Activated CD8-positive, alpha-beta memory T cell treated with anti-CD3 and anti-CD28 coated beads, Interleukin-2, amount 50 U/mL, for 1 hour (primary cell): Measurements from ENCODE around the gene LDLRAD3.

ENCODE experiments used
- DNase-seq: peaks from one replicate; pipeline ENCODE4 v3.0.0-alpha.2; 2020; ENCODE audit errors: extremely low read depth

LDLRAD3 gene

DNA sequence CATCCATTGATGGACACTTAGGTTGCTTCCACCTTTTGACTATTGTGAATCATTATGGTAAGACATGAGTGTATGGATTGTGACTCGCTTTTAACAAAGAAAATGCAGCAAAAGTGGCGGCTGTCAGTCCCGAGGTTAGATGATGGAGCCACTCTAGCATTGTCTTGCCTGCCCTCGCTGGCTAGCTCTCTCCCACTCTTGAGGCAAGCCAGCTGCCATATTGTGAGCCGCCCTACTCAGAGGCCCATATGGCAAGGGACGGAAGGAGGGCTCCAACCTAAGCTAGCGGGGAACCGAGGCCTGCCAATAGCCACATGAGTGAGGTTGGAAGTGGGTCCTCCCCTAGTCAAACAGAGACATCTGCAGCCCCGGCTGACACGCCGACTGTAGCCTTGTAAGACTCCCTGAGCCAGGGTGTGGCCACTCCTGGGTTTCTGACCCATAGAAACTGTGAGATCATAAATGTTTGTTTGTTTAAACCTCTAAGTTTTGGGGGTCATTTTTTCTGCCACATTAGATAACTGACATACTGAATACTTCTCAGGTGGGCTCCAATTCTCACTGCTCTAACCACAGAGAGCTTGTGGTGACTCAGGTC is 160.2 kb downstream of the LDLRAD3 start:
- DNase-seq: no peak

DNA sequence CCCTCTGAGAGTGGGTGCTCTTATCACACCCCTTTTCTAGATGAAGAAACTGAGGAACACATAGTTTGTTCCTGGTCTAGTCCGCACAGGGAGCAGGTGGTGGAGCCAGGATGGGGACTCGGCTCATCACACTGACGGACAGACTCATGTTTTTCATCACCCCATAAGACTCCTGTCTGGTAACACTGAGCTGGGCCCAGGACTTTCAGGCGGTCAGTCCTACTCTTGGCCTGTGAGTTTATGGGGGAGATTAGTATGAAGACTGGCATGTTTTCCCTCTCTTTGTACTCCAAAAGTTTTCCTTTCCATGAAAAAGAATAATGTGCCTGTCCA is 160.8 kb downstream of the LDLRAD3 start:
- DNase-seq: no peak

DNA sequence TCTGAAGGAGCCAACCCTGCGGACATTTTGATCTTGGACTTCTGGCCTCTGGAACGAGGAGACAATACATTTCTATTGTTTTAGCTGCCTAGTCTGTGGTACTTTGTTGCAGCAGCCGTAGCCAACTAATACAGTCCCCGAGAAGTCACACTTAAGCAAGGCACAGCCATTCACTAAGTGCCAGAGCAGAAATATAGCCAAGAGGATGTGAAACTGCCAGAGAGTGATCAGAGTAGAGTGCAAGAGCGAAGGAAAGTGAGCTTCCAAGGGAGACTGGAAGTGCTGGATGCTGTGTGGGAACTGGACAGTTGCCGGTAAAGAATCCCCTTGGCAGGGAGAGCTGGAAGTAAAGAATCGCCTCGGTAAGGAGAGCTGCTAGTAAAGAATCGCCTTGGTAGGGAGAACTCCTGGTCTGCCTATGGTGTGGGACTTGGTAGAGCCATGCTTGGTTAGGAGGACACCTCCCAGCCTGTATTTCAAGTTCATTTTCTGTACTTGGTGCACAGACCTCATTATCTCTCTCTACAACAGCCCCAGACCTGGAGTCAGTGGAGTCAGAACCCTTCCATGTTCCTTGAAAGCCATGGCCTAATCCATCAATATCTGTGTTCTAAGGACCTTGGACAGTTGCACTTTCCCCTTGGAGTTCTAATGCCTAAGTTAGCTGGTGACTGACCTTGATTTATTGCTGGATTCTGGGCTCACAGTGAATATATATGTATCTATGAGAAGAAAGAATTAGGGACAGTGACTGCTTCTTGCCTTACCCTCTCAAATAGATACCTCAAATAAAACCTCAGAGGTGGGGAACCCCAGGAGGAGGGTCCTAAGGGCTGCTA is 162.1 kb downstream of the LDLRAD3 start:
- DNase-seq: no peak

DNA sequence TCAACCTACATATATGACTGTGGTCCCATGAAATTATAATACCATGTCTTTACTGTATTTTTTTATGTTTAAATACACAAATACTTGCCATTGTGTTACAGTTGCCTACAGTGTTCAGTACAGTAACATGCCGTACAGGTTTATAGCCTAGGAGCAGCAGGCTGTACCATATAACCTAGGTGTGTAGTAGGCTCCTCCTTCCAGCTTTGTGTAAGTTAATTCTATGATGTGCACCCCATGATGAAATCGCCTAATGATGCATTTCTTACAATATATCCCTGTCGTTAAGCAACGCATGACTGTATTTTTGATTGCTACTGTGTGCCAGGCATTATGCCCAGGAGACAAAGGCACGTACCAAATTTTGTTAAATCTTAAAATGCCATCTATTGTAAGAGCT is 163.7 kb downstream of the LDLRAD3 start:
- DNase-seq: no peak

DNA sequence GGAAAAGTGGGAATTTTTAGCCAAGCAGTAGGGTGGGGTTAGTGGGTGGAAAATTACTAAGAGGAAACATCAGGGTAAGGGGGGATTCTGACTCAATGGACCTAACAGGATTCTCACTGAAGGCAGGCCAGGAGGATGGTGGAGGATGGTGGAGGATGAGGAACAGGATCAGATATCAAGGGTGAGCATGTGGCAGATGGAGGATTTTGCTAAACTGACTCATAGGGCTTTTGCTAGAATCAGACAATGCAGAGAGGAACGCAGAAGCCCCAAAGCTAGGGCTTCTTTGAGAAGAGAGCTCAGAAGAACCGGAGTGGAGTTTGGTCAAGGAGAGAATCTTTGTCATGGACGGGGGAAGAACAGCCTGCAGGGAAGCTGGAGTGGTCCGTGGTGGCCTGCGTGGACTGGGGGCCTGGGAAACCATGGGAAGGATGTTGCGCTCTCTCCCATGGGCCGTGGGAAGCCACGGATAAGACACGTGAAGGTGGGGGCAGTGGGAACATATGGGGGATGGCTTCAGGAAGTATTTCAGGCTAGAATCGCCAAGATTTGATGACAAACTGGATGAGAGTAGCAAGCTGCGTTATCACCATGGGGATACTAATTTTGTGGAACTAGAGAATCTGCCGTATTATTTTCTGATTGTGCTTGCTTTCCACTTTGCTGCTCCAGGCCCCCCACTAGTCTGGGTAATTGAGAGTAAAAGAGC is 165.2 kb downstream of the LDLRAD3 start:
- DNase-seq: no peak

DNA sequence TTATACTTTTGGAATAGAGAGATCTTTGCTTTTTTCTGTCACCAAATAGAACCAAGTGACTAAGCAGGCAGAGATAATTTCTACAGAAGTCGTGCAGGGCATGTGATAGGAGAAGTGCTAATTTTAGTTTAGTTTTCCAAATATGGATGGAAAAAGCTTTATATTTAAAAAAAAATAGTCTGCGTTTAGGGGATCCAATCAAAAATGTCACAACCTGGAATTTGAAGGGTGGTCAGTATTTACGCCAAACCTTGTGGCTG is 165.7 kb downstream of the LDLRAD3 start:
- DNase-seq: no peak

DNA sequence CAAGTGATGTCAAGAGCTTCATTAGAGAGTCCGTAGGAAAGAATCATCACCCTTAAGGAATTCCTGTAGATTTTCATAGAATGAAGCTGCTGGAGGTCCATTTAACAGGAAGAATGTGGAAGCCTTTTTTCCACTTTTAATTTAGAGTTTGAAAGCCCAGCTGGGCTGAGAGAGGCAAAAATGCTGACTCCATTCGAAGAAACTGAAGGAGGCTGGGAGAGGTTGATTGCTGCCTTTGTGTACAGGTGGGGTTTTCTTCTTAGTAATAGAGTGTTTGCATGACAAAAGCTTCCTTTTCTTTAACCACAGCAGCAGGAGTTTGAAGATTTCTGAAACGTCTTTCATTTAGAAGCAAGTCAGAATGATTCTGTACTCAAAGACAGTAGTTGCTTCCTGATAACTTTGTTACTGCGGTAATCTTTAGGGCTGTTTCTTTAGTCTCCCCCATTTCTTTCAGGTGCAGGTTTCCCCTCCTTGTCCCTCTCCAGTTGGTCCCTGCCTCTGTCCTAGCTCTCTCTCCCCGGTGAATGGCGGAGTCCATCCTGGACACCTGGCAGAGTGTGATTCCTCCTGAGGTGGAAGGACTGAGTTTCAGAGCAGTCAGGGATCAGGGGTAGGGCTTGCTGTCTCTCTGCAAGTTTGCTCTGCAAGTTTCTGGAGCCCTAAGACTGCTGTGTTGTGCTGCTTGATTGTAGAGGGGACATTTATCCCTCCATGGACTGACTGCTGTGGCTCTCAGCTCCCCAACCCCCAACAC is 166.2 kb downstream of the LDLRAD3 start:
- DNase-seq: no peak

DNA sequence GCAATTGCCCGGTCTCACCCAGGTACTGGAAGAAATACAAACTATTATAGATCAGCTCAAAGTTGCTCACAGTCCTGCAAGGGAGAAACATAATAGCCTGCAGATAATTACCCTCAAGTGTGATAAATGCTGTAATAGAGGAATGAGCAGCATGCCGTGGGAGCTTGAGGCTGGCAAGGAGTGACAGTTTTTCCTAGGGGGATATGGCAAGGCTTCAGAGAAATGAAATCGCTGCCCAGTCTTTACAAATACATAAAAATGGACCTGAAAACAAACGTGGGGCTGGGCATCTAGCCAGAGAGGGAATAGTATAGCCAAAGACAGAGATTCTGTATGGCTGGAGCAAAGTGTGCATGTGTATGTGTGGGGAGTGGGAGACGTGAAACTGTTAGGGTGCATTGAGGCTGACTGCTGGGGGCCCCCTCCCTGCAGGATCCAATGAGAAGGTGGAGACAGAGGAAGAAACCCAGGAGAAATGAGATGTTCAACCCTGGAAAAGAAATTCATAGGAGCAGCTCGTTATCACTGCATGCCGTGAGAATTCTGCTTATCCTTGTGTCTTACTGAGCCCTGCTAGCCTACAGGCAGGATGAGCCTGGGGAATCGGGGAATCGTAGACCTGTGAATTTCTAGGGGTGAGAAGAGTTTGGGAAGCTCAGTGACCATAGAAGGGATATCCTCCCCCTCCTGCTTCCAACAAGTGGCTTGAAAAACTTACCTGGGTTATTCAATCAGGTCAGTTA is 167.0 kb downstream of the LDLRAD3 start:
- no peak for DNase-seq

DNA sequence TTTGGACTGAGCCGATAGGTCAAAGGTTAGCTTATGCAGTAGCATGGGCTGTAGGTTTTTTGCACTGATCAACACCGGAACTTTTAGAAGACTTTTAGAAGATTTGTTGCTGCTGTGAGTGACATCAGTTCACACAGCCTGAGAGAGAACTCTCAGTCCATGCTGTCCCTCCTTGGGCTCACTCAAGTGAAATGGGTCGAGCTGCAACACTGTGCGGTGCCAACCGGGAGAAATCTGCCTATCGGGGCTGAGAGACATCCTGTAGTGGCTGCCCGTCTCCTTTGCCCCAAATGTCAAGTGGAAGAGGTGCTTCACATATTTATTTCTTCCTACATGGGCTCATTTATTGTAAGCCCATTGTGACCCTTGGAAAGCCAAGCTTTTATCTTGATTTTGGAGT is 170.2 kb downstream of the LDLRAD3 start:
- no peak for DNase-seq

DNA sequence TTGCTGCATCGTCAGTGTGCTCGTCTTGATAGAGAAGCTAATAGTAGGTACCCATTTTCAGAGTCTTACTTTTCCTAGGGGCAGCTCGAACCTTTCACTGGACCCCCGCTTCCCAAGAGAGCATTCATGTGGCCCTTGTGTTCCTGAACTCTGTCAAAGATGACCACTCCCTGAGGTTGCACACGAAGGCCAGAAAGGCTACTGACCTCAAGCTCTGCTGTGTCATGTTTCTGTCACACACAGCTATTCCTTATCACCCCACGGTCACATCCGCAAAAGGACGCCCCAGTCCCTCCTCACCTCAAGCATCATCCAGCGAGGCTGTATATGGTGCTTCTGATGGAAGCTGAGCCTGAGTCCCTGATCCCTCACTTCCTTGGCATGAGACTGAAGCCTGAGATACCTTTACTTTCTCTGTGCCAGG is 171.5 kb downstream of the LDLRAD3 start:
- DNase-seq: no peak

DNA sequence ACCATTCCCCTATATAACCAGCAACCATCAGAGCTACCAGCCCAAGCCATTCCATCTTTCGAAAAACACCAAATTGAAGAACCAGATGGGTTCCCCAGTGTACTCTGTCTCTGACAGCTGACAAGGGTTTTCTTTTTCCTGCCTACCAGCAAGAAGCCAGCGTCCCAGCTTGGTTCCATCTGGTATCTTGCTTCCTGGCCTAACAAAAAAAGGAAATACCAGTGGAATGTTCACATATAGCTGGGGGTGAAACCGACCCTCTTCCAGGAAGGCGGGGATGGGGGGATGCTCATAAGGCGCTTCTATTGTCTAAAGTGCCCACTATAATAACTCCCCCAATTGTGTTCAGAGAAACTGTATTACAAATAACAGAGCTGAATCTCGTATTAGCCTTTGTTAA is 172.3 kb downstream of the LDLRAD3 start:
- no peak for DNase-seq

DNA sequence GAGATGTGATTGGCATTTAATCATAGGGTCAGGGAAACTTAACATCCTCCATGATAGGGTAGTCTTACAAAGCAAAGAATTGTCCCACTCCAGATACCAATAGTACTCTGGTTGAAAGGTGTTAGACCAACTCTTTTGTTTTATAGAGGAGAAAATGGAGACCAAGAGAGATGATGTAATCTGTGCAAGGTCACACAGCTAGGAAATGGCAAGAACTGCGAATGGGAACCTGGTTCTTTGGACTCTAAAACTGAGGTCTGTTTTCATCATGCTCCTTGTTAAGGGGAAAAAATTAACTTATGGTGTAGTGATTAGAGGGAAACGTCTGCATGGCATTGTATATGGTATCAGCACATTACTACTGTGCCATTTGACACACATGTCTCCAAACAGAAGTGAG is 174.2 kb downstream of the LDLRAD3 start:
- no peak for DNase-seq

DNA sequence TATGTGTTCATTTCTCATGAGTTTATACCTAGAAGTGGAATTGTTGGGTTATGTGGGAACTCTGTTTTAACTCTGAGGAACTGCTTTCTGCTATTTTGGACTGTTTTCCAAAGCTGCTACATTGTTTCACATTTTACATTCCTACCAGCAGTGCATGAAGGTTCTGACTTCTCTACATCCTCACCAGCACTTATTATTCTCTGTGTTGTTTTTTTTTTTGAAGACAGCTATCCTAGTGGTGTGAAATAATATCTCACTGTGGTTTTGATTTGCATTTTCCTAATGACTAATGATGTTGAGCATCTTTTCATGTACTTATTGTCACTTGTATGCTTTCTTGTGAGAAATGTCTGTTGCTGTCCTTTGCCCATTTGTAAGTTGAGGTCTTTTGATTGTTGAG is 175.4 kb downstream of the LDLRAD3 start:
- DNase-seq: no peak

DNA sequence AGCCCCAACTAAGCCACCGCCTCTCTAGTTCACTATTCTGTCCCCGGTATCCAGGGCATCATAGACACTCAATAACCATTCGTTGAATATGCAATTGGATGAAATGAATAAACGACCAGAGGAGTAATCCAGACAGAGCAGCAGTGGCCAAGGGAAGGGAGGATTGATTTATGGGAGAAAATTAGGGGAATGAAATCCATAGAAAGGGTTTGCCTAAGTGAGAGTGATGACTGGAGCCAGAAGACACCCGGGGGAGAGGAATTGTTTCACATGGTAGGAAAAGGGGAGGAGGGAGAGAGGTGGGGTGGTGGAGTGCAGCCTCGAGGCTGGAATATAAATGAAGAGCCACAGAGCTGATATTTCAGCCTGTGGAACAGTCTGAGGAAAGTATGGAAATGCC is 177.2 kb downstream of the LDLRAD3 start:
- DNase-seq: no peak

DNA sequence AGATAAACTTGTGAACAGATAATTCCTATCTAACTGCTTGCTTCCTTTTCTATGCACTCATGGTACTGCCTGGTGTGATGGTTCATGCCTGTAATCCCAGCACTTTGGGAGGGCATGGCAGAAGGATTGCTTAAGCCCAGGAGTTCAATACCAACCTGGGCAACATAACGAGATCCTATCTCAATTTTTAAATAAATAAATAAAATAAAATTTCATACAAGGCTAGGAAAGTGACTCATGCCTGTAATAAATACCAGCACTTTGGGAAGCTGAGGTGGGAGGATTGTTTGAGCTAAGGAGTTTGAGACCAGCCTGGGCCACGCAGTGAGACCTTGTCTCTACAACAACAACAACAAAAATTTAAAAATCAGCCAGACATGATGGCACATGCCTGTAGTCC is 178.8 kb downstream of the LDLRAD3 start:
- DNase-seq: no peak

DNA sequence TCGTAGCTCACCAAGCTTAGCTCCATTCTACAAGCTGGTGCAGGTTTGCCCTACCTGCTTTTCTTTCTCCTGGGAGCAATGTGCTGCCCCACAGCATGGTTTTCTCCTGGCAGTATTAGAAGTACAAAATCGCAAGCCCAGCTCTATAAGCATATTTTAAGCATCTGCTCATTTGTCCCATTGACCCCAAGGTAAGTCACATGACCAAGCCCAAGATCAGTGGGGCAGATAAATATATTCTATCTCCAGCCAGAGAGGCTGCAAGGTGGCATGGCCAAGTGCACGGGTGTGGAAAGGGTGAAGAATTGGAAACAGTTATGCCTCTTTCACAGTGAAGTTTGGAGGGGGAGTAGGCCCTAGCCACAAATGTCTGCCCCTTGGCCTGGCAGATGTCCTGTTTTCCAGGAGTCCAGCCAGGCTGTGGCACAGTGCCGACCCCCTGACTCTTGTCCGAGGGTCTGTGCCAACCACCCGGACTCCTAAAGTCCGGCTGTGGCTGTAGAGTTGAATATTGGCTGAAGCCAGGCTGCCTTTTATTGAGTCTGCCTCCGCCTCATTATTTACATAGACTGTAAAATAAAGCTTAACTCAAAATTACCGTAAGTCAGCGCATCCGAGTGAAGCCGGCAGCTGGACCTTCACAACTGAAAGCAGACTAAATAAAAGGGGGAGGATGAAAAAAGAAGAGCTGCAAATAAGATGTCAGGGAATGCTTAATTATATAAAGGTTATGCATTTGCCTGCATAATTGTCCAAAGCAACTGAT is 179.7 kb downstream of the LDLRAD3 start:
- no peak for DNase-seq

DNA sequence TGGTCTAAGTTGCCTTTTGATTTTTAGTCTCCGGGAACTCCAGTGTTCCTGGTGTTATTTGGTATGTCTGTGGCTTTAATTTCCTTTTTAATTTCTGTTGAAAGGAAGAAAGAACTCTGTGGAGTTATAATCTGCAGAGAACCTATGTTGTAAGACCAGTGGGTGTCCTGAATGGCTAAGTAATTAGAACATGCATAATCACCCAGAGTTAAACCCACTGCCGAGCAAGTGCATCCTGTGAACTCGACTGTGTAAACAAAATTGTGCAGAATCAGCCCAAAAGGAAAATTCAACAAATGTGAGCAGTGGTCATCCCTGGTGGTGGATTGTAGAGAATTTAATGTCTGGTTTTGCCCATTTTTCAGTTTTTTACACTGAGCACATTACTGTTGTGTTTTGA is 182.8 kb downstream of the LDLRAD3 start:
- DNase-seq: no peak

DNA sequence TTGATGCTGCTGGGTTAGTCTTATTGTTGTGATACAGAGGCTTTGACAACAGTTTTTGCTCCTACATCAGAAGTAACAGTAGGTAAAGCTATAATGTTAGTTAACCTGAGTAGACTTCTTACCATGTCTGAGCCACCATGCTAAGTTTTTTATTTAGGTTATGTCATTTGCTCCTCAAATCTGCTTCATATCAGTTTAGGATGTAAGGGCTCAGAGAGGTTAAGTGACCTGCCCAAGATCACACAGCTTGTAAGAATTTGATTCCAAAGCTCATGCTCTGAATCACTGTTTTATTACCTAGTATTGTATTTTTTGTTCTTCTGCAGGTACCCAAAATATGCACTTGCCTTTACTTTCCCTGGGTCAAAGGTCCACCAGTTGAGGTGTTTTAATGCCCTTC is 183.7 kb downstream of the LDLRAD3 start:
- no peak for DNase-seq

DNA sequence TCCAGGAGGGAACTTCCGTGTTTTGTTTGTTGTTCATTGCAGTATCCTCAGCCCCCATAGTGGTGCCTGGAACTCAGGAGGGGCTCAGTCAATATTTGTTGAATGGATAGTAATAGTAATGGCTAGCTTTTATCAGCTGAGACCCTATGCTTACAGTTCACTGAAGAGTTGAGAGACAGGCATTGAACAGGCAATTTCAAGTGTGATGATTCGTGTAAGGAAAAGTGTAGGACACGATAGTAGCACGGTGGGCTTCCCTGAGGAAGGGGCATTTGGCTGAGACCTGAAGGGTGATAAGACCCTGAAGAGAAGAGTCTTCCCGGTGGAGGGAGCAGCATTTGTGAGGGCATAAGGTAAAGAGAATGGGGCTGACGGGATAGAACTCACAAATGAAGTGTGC is 186.1 kb downstream of the LDLRAD3 start:
- DNase-seq: no peak

DNA sequence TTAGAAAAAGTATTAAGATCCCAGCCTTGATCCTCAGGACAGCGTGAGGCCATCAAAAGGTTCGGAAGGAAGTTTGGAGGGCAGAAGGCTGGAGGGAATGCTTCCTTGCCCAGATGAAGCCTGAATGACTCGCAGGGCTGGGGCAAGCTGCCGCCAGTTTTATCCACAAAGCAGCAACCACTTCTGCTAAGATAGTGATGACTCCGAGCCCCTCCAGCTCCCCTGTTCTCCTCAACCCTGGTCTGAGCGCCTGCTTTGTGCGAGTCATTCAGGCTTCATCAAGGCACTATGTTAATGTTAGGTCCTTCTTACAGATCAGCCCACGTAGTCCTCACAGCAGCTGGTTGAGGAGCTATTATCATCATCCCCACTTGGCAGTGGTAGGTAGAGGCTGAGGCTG is 186.5 kb downstream of the LDLRAD3 start:
- no peak for DNase-seq

DNA sequence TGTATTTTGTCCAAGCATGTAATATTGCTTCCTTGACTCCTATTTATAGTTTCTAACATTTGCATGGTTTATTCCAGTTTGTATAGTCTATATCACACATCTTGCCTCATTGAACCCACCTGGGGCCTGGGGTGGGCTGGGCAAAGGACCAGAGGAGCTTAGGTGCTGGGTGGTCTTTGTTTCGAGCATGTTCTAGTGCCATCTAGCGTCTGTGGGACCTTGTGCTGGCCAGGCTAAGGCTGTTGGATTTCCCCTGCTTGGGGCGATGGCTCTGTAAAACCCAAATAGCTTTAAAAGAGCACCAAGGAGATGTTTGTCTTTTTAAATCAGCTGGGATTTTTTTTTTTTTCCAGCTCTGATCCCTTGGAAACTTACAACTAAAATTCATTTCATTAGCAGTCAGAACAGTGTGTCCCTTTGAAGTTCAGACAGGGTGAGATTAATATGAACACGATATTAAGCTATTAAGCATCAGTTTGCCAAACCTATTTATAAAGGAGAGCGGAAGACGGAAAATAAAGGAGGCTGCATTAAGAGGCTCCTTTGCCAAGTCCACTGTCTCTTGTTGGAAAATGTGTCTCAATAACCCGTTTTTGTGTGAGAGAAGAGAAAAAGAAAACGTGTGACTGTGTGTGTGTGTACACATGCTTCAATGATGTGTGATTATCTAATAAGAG is 188.0 kb downstream of the LDLRAD3 start:
- no peak for DNase-seq
